HG03060 (cell line): ENCODE data around the gene MED9.
"Not testable (repeated sequence)": the region's sequence is repeated elsewhere in the genome, so short reads cannot be mapped to it uniquely, and the experiment has no call there.

ENCODE experiments used
- ATAC-seq: cut with Tn5 transposase; IDR thresholded peaks from one replicate; pipeline ENCODE4 v1.9.1; 2021; ENCODE audit warnings: low read depth, moderate number of reproducible peaks; ENCODE audit not compliant: unreplicated experiment

Gene MED9

DNA sequence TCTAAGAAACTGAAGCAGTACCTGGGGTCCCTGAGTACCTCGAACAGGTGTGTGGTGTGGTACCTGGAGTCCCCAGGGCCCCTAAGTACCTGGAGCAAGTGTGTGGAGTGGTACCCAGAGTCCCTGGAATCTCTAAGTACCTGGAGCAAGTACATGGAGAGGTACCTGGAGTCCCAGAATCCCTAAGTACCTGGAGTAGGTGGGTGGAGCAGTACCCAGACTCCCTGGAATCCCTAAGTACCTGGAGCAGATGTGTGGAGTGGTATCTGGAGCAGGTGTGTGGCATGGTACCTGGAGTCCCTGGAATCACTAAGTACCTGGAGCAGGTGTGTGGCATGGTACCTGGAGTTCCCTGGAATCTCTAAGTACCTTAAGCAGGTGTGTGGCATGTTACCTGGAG is 22.5 kb upstream of the MED9 start:
- no peak for ATAC-seq

DNA sequence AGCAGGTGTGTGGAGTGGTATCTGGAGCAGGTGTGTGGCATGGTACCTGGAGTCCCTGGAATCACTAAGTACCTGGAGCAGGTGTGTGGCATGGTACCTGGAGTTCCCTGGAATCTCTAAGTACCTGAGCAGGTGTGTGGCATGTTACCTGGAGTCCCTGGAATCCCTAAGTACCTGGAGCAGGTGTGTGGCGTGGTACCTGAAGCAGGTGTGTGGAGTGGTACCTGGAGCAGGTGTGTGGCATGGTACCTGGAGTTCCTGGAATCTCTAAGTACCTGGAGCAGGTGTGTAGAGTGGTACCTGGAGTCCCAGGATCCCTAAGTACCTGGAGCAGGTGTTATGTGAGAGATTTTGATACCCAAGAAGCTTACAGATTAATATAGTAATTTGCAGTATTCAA is 22.1 kb upstream of the MED9 start:
- not testable (repeated sequence) for ATAC-seq

DNA sequence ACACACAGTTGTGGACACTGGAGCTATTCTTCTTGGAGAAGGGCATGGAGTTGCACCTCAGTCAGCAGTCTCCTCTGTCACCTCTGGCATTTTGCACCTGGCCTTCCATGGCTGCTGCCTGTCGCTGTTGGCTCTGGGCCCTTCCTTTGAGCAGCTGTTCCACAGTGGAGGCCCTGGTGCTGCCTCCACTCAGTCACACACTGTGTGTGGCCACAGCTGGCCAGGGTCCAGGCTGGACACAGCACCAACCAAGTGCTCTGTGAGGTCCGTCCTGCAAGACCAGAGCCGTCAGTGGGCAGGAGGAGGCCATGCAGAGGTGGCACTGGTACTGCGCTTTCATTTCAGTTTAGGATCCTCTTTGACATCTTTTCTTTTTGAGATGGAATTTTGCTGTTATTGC is 21.6 kb upstream of the MED9 start:
- ATAC-seq, result no peak

DNA sequence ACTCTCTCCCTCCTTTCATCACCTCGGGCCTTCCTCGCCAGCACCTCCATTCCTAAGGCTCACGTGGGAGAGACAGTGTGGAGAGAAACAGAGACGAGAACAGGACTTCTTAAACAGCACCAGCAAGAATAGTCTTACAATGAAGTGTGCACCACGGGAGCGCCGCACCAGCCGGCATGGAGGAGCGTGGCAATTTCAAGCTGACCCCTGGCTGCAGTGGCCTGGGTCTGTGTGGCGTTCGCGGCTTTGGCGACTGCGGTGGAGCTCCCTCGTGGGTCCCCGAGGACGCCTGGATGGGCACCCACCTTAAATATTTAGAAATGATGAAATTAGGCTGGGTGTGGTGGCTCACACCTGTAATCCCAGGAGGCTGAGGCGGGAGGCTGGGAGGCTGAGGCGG is 20.5 kb upstream of the MED9 start:
- ATAC-seq, result no peak

DNA sequence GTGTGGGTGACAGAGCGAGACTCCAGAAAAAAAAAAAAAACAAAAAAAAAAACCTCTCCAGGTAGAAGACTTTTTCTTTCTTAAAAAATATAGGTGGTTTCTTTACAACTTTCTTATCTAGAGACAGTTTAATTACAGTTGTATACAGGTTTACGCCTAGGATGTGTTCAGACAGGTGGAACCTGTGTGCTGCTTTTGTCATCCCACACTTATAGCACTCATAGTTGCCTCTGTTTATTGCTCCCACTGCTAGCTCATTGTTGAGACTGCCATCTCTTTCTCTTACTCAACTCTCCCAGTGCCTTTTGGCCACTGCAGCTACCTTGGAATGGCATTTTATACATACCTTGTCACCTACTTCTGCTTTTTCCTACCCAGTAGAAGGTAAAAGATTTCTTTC is 19.1 kb upstream of the MED9 start:
- no peak for ATAC-seq

DNA sequence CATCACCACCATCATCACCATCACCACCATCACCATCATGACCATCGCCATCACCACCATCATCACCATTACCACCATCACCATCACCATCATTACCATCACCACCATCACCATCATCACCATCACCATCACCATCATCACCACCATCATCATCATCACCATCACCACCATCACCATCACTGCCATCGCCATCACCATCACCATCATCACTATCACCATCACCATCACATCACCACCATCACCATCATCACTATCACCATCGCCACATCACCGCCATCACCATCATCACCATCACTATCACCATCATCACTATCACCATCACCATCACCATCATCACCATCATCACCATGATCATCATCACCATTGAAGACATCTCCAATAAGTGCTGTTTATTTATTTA is 16.8 kb upstream of the MED9 start:
- no peak for ATAC-seq

DNA sequence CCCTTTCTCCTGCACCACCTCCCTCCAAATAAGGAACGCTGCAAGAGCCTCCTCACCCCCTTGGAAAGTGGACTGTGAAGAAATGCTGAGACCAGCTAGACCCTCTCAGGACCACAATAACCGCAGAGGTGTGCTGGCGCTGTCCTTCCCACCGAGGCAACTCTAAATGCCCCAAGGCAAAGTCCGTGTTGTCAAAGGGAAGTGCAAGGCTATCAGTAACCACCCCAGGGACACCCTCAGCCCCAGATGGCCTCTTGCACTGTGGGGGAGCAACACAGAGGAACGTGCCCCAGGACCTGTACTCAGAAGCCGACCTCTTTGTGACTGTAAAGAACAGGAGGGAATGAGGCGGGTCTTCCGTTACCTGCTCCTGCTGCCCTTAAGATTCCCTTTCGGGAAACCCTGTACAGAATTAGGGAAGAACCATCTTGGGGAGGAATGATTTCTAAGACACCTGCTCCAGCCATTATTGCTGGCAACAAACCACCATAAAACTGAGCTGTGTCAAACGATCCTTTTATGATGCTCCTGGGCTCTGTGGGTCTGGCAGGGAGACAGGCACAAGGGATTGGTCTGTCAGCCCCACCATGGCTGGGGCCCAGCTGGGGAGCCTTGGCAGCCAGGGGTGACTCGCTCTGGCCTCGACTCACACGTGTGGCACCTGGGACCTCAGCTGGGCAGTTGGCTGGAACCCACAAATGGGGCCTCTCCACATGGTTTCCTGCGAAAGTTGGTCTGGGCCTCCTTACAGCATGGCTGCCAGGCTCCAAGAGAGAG is 14.6 kb upstream of the MED9 start:
- ATAC-seq, result no peak

DNA sequence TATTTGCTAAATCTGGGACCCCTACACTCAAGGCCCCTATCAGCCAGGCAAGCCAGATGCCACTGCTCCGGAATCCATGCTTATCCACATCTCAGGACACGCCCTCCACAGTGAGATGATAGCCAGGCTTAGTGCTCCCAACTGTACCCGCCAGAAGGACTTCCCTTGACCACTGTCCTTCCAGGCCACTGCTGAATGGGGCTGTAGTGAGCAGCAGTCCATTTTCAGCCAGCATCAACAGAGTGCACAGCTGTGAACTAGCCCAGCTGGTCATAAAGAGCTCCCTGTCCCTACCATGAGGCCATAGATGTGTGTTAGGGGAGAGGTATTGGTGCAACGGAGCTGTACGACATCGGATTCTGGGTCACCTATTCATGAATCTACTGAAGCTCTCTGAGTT is 13.0 kb upstream of the MED9 start:
- ATAC-seq, result no peak

DNA sequence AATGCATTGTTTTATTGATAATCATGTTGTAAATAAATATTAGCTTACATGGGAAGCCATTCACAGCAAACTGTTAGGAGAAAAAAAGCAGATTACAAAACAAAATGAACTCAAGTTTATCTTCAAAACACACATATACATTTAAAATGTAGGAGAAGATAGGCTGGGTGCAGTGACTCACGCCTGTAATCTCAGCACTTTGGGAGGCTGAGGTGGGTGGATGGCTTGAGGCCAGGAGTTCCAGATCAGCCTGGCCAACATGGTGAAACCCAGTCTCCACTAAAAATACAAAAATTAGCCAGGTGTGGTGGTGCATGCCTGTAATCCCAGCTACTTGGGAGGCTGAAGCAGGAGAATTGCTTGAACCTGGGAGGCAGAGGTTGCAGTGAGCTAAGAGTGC is 10.9 kb upstream of the MED9 start:
- ATAC-seq, result not testable (repeated sequence)

DNA sequence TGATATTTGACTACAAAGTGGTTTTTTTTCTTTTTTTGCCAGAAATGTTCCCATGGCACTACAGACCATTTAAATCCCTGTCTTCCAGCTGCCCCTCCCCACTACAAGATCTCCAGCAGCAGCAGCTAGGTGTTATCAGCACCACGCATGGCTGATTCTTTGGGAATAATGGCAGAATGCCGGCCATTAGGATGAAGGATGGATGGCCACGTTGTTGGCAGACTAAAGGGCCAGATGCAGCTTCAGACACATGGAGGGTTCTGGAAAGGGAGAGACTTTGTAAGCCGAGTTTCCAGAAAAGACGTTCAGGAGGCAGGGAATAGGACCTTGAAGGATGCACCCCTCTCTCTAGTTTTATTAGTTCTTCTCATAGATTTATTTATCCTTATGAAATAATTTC is 10.3 kb upstream of the MED9 start:
- ATAC-seq, result no peak

DNA sequence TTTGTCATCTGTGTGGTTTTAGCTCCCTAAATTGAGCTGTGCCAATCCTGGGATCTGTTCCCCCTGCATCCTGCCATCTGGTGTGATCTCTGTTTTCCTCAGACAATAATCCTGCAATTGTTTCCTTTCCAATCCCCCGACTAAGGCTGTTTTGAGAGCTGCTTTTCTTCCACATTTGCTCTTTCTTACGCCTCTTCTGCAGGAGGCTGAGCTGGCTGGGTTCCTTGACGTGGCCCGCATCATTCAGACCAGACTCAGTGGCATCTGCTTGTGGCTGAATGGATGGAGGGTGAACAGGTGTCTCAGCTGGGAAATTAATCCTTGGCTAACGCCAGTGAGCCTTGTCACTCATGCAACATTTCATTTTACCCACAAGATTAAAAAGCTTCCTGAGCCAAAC is 9.8 kb upstream of the MED9 start:
- no peak for ATAC-seq

DNA sequence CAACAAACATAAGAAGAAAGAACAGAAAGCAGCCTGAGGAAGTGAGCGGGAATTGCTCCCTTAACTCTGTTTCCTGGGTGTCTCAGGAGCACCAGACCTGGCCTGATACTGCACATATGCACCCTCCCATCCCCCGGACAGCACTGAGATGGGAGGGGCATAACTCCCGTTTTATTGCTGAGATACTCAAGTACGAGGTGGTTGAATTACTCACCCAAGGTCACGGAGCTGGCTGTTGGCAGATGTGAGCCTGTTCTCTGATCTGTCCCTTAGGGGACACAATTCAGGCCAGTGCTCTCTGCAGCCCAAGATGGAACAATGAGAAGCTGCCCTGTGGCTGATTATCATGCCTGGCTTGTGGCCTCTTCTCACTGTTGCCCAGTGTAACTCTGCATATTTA is 9.1 kb upstream of the MED9 start:
- no peak for ATAC-seq

DNA sequence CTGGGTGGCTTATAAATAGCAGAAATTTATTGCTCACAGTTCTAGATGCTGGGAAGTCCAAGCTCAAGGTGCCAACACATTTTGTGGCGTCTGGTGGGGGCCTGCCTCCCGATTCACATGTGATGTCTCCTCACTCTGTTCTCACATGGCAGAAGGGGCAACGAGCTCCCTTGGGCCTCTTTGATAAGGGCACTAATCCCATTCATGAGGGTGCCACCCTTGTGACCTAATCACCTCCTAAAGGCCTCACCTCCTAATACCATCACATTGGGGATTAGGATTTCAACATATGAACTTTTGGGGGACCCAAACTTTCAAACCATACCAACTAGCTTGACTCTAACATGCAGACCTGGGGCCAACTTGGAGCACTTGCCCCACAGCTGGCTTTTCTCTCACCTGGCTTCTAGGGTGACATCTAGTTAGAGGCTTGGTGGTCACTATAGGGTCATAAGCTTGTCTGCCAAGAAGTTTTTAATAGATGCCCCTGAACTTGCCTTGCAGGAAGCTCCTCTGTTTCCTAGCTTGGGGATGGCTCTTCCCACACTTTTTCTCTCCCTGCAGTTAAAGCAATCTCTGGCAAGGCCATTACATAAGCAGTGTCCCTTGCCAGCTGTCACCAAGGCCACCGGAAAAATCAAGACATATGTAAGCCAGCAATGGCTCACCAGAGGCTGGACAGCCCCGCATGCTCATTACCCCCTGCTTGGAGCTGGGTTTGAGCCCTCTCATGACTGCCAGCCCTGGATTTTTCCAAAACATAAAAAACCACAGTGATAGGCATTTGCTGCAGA is 8.4 kb upstream of the MED9 start:
- no peak for ATAC-seq

DNA sequence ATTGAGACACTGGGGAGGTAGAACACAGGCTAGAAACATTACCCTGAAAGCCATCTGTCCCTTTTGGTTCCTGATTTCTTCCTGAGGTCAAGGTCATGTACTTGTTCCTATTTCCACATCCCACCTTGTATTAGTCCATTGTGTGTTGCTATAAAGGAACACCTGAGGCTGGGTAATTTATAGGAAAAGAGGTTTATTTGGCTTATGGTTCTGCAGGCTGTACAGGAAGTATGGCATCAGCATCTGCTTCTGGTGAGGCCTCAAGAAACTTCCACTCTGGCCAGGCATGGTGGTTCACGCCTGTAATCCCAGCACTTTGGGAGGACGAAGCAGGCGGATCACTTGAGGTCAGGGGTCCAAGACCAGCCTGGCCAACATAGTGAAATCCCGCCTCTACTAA is 7.4 kb upstream of the MED9 start:
- ATAC-seq, result no peak

DNA sequence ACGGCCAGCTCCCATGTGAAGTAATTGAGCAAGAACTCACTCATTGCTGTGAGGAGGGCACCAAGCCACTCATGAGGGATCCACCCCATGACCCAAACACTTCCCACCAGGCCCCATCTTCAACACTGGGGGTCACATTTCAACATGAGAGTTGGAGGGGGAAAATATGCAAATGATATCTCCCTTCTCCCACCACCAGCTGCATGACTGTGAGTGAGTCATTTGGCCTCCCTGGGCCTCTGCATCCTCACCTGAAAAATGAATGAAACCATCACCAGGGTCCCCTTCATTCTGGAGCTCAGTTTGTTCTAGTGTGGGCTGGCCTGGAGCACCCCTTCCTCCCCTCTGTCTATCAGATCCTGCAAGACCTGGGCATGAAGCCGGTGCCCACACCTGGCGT is 6.8 kb upstream of the MED9 start:
- no peak for ATAC-seq

DNA sequence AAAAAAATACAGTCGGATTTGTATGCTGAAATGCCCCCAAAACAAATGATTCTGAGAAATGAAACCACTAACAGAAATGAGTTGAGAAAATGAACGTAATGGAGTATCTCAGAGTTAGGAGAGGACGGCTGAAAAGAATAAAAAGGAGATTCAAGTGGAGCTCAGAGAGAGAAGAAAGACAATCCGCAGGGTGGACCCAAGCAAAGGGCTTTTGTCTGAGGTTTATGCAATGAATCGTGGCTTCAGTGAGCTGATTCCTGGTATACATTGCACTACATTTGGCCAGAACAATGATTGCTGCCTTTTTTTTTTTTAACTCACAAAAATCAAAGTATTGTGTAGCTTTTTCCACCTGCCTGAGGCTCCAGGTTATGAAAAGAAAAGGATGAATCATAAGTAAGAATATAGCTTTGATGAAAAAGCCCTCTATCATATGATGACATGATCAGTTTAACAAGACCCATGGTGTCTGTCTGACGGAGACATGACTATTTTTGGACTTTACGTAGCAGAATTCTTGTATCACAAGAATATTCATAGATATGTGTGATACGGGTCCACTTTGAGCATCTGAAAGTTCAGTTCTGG is 4.4 kb upstream of the MED9 start:
- no peak for ATAC-seq

DNA sequence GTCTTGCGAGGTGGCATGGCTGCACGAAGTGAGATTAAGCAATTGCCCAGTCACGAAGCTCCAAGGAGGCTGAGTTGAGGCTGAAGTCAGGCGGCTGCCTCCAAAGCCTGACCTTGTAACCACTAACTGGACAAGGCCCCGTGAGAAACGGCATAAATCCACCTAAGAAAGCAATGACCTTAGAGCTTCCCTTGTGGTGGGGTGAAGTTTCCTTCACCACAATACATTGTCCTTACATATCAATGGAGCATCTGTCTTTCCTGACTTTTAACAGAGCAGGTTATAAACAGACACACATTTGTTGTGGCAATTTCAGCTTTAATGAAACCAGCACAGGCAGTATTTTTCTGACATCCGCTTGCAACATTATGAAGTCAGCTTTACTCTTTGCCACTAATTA is 2.5 kb upstream of the MED9 start:
- ATAC-seq, result no peak

DNA sequence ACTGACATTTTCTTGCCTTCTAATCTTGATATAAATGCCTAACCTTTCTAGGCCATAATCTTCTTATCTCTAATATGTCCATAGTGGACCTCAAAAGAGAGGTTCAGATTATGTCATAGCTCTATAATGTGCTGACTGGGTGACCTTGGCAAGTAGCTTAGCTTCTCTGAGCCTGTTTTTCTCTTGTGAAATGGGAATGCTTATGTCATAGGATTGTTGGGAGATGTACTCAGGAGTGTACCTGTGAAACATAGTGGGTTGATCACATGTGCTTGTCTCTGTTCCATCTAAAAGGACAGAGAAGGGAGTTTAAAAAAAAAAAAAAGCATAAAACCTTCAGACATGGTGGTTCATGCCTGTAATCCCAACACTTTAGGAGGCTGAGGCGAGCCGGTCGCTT is 2.4 kb downstream of the MED9 start:
- ATAC-seq, result no peak

DNA sequence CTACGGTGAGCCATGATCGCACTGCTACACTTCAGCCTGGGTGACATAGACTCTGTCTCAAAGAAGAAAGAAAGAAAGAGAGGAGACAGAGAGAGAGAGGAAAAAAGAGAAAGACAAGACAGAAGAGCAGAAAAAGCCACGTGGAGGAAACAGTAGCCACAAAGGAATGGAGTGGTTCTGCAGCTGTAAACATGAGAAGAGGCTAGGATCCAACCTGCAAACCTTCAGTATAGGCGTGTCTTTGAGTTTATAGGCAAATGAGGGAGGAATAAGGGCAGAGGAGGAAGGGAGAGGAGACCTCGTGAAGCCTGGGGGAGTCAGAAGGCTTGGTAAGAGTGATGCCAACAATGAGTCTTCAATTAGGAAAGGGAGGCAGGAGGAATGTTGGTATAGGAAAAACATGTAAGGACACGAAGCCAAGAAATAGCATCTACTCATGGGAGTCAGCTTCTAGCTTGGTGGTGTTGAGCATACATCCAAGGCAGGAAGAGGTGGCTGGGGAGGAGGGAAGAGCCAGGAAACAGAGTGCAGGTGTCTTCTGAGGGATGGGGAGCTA is 3.9 kb downstream of the MED9 start:
- no peak for ATAC-seq

DNA sequence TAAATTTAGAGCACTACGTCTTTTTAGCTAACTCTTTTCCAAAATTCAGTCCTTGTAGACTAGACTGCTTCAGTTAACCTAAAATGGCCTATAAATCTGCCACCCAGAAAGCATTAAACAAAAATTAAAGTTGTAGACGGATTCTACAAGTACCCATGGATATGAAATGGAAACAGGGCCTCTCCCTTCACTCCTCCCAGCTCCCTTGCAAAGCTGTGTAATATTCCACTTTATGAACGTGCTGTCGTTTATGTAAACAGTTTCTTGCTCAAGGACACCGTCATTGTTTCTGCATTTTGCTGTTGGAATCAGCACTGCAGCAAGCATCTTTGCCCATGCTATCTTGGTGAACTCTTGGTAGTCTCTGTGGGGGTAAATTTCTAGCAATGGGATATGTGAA is 5.1 kb downstream of the MED9 start:
- ATAC-seq, result no peak

DNA sequence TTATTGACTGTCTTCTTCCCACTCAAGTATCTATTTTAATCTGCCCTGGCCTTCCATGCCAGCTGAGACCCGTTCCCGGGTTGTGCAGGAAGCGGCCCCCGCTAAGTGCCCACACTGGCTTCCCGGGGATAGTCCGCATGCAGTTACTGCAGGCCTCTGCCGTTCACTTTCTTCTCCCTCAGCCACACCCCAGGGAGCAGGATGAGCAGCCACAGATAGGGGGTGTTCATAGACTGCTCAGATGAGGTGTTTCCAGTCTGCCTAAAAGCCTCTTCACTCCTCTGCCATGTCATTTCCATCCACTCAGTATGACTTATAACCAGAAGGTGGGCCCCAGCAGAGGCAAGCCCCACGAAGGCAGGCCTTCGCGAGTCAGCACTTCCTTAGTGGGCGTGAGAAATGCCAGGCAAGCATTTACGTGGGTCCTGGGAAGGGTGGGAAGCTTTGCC is 7.7 kb downstream of the MED9 start:
- no peak for ATAC-seq
